OCI-LY7 (cell line): ENCODE data around the gene GNAO1. TPM values are rescaled to one million over a fixed set of nuclear protein-coding genes. Genes with fewer than 3 reads are reported as not detected.

Source experiments
- BruUV-seq: library from RNA; stranded (reverse); fragments of 400-500 nt; replicated peaks from 2 replicates; lab custom pipeline; 2021; lab: Mats Ljungman, UMichigan
- CTCF ChIA-PET: fragments of 300-600 bp; sonication (Branson Sonifier 250); formaldehyde crosslinking; loops from one replicate; lab custom pipeline; 2022; ENCODE audit warnings: antibody characterized with exemption; ENCODE audit not compliant: unreplicated experiment; lab: Charles Lee
- POLR2A ChIA-PET: fragments of 300-600 bp; sonication (Branson Sonifier 250); formaldehyde crosslinking; loops from one replicate; lab custom pipeline; 2022; ENCODE audit warnings: antibody characterized with exemption; lab: Charles Lee
- DNase-seq: peaks from one replicate; pipeline ENCODE4 v3.0.0-alpha.2; 2015; ENCODE audit warnings: low spot score
- H2AFZ ChIP-seq: fragments of 200-600 bp; sonication (generic), shearing (Covaris generic); 2 replicates; pipeline ENCODE4 v1.6.1; 2014; ENCODE audit warnings: mild to moderate bottlenecking, antibody characterized with exemption, low read length, moderate library complexity
- H3K27ac ChIP-seq: fragments of 200-600 bp; sonication (generic); 2 replicates; pipeline ENCODE4 v1.5.1; 2014; ENCODE audit warnings: mixed run types, low read depth, mild to moderate bottlenecking, moderate library complexity, low read length, inconsistent platforms; ENCODE audit not compliant: poor library complexity, severe bottlenecking
- H3K36me3 ChIP-seq: fragments of 200-600 bp; sonication (generic); 2 replicates; pipeline ENCODE4 v1.6.1; 2014; ENCODE audit warnings: mild to moderate bottlenecking, antibody characterized with exemption, low read length, moderate library complexity, mixed read lengths; ENCODE audit not compliant: insufficient read depth
- H3K4me1 ChIP-seq: fragments of 200-600 bp; sonication (generic); 2 replicates; pipeline ENCODE4 v1.5.1; 2014; ENCODE audit warnings: mild to moderate bottlenecking, low read length; ENCODE audit not compliant: insufficient read depth, poor library complexity, severe bottlenecking
- H3K4me2 ChIP-seq: fragments of 200-600 bp; sonication (generic); 2 replicates; pipeline ENCODE4 v1.6.1; 2014; ENCODE audit warnings: mild to moderate bottlenecking, low read length
- H3K4me3 ChIP-seq: fragments of 200-600 bp; sonication (generic); 2 replicates; pipeline ENCODE4 v1.5.1; 2014; ENCODE audit warnings: mild to moderate bottlenecking, low read depth, low read length; ENCODE audit not compliant: poor library complexity, severe bottlenecking
- H3K79me2 ChIP-seq: fragments of 200-600 bp; sonication (generic); 2 replicates; pipeline ENCODE4 v1.6.1; 2016; ENCODE audit warnings: low read depth, mild to moderate bottlenecking, low read length, moderate library complexity, mixed read lengths; ENCODE audit not compliant: insufficient read depth
- H3K9me2 ChIP-seq: fragments of 200-600 bp; sonication (generic); 2 replicates; pipeline ENCODE4 v1.6.1; 2016; ENCODE audit warnings: mild to moderate bottlenecking, low read length, mixed read lengths; ENCODE audit not compliant: insufficient read depth
- H3K9me3 ChIP-seq: fragments of 200-600 bp; sonication (generic); 2 replicates; pipeline ENCODE4 v1.6.1; 2014; ENCODE audit warnings: mild to moderate bottlenecking, mixed run types, low read length, mixed read lengths
- H4K20me1 ChIP-seq: fragments of 200-600 bp; sonication (generic); 2 replicates; pipeline ENCODE4 v1.6.1; 2014; ENCODE audit warnings: mild to moderate bottlenecking, antibody characterized with exemption, low read length, moderate library complexity, mixed read lengths; ENCODE audit not compliant: insufficient read depth
- EZH2phosphoT487 ChIP-seq: fragments of 200-600 bp; sonication (generic); IDR thresholded peaks from 2 replicates; pipeline ENCODE4 v1.6.1; 2018; ENCODE audit warnings: low read depth, borderline replicate concordance, mild to moderate bottlenecking, mixed run types, antibody characterized with exemption, low read length, moderate library complexity, mixed read lengths
- intact Hi-C: fragments of 100-400 bp; cut with micrococcal nuclease; formaldehyde crosslinking; loops from one replicate; pipeline ENCODE4 v1.10.0; 2022; ENCODE audit not compliant: unreplicated experiment
- total RNA-seq, 2 experiments: library from RNA; depleted of rRNA in 1 of 2; stranded (reverse); fragments of >200 nt in 1 of 2; shearing (Covaris generic) in 1 of 2; gene quantifications; 2 replicates each; pipeline ENCODE4 v1.2.3, GENCODE V29; 2014 to 2022
- TF ChIP-seq, protein P1 (sequence below): fragments of 200-600 bp; sonication (generic); conservative IDR thresholded peaks from 2 replicates; pipeline ENCODE4 v1.5.1; 2014; ENCODE audit warnings: mild to moderate bottlenecking, antibody characterized with exemption, low read length, moderate library complexity, mixed read lengths

GNAO1 gene
- total RNA-seq, 2 experiments from 2014 or later: not detected

GRCh38 chr16:56202036-56202435 is 10.7 kb downstream of the GNAO1 start:
- Histone ChIP-seq H3K27ac (no peak overlapping the region), H3K79me2 (no peaks in the 10 kb centered on the region), H4K20me1 (no peaks in the 10 kb centered on the region), H3K9me2 (no peaks in the 10 kb centered on the region), H2AFZ (no peak overlapping the region), H3K36me3 (no peaks in the 10 kb centered on the region), H3K4me3 (no peak overlapping the region), H3K9me3 (no peaks in the 10 kb centered on the region), H3K4me2 (no peak overlapping the region), H3K4me1 (no peaks in the 10 kb centered on the region)
- intact Hi-C loops: loop anchor here (5.0 kb wide), 1 partner anchor 160 kb away; no protein-coding TSS in a partner anchor
- no peak for DNase-seq
- ChIA-PET CTCF (no interaction called here), POLR2A (no interaction called here)
- no peak for TF ChIP-seq EZH2phosphoT487
- TF ChIP-seq, protein P1, sequence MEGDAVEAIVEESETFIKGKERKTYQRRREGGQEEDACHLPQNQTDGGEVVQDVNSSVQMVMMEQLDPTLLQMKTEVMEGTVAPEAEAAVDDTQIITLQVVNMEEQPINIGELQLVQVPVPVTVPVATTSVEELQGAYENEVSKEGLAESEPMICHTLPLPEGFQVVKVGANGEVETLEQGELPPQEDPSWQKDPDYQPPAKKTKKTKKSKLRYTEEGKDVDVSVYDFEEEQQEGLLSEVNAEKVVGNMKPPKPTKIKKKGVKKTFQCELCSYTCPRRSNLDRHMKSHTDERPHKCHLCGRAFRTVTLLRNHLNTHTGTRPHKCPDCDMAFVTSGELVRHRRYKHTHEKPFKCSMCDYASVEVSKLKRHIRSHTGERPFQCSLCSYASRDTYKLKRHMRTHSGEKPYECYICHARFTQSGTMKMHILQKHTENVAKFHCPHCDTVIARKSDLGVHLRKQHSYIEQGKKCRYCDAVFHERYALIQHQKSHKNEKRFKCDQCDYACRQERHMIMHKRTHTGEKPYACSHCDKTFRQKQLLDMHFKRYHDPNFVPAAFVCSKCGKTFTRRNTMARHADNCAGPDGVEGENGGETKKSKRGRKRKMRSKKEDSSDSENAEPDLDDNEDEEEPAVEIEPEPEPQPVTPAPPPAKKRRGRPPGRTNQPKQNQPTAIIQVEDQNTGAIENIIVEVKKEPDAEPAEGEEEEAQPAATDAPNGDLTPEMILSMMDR: no peak
- BruUV-seq: no TSS peak

DNA sequence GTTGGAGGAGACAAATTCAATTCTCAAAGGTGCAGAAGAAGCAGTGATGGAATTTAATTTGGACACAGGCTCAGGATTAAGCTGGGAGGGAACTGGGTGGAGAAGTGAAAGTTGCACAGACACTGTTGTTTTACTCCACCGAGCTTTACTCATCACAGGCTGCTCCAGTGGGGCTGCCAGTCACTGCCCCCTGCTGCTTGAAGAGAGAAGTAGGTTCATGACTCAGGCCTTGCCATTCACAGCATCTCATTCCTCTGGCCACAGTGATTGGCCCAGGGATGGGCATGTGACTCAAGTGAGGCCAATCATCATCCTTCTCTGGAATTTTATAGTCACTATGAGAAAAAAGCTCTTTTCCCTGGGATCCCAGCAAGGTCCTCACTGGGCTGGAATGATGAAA is 11.8 kb downstream of the GNAO1 start:
- no peaks in the 10 kb centered on the region for H3K9me3 ChIP-seq
- ChIA-PET POLR2A (no interaction called here), CTCF (no interaction called here)
- H4K20me1 ChIP-seq: no peaks in the 10 kb centered on the region
- TF ChIP-seq, protein P1: peak; percentile 59
- no peak for TF ChIP-seq EZH2phosphoT487
- no peaks in the 10 kb centered on the region for H3K4me1 ChIP-seq
- peak; percentile 32 for DNase-seq
- no peak overlapping the region for H3K27ac ChIP-seq
- H2AFZ ChIP-seq: no peak overlapping the region
- no peak overlapping the region for H3K4me2 ChIP-seq
- no peaks in the 10 kb centered on the region for H3K9me2 ChIP-seq
- H3K4me3 ChIP-seq: no peak overlapping the region
- no TSS peak for BruUV-seq
- H3K79me2 ChIP-seq: no peaks in the 10 kb centered on the region
- intact Hi-C loops: loop anchor here (5.0 kb wide), 1 partner anchor 161 kb away; no protein-coding TSS in a partner anchor
- H3K36me3 ChIP-seq: no peaks in the 10 kb centered on the region

GRCh38 chr16:56204816-56205215 is 13.5 kb downstream of the GNAO1 start:
- Histone ChIP-seq H3K79me2 (no peaks in the 10 kb centered on the region), H2AFZ (no peak overlapping the region), H3K27ac (no peak overlapping the region), H4K20me1 (no peaks in the 10 kb centered on the region), H3K36me3 (no peaks in the 10 kb centered on the region), H3K4me3 (no peak overlapping the region), H3K4me1 (no peaks in the 10 kb centered on the region), H3K9me3 (no peaks in the 10 kb centered on the region), H3K9me2 (no peaks in the 10 kb centered on the region), H3K4me2 (no peak overlapping the region)
- no TSS peak for BruUV-seq
- ChIA-PET CTCF (no interaction called here), POLR2A (interaction anchor here (0.6 kb wide), 1 partner anchor 848 kb away, joined by 3 read pairs; no protein-coding TSS in a partner anchor)
- intact Hi-C loops: loop anchor here (5.0 kb wide), 1 partner anchor 163 kb away; no protein-coding TSS in a partner anchor
- DNase-seq: no peak
- TF ChIP-seq, protein P1: no peak
- TF ChIP-seq EZH2phosphoT487: no peak
